ENCODE measurements around the gene IZUMO1R. TPM values are rescaled to one million over a fixed set of nuclear protein-coding genes. Genes with fewer than 3 reads are reported as not detected.

IZUMO1R gene
- total and polyA plus RNA-seq, 2 donors (not counting 3 experiments of a cell fraction or from before 2014, with no cell fraction given): not detected

DNA sequence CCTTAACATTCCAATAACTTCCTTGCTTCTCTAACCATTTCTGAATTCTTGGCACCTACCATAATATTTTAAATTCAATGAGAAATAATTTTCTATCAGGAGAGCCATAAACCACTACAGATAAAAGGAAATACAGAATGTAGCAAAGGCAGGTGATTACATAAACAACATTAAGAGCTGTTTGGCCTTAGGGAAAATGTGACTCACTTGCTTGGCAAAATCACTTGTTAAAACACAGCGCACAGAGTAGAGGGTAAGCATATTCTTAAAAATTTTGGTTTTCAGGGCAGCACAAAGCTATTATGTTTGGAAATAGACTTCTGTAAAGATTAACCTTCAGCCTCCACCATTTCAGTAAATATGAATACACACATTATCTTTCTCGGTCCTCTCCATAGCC, 26.4 kb downstream of the IZUMO1R start:
- Histone ChIP-seq H3K4me2 (ENCODE audit: insufficient read depth, low read length) (no peak overlapping the region), H3K9me1 (replicated peaks; ENCODE audit: control insufficient read depth, extremely low read depth, insufficient read depth, low read length) (no peaks in the 10 kb centered on the region), H3K27me3 (ENCODE audit: control insufficient read depth in 2 of 2, insufficient read depth in 2 of 2, low read length in 2 of 2) (no peaks in the 10 kb centered on the region), H4K20me1 (replicated peaks; ENCODE audit: control insufficient read depth, extremely low read depth, insufficient read depth, low read length) (no peaks in the 10 kb centered on the region), H3K9ac (replicated peaks; ENCODE audit: extremely low read depth, insufficient read depth, low read length) (no peak overlapping the region), H2AFZ (ENCODE audit: low read depth, low read length) (no peak overlapping the region), H3K79me2 (ENCODE audit: control insufficient read depth, insufficient read depth, low read length) (no peaks in the 10 kb centered on the region), H3K4me3 (replicated peaks in 1 of 3; ENCODE audit: insufficient read depth in 1 of 3, low read depth in 1 of 3, low read length in 3 of 3) (no peak overlapping the region), H3K27ac (ENCODE audit: insufficient read depth, low read depth, low read length) (no peak overlapping the region), H3K9me3 (replicated peaks; ENCODE audit: control insufficient read depth, insufficient read depth, low read length) (no peaks in the 10 kb centered on the region), H3K36me3 (ENCODE audit: control insufficient read depth in 2 of 2, extremely low read depth in 1 of 2, insufficient read depth in 2 of 2, low read length in 2 of 2) (no peaks in the 10 kb centered on the region), H3K4me1 (ENCODE audit: control insufficient read depth, extremely low read depth, insufficient read depth, low read length) (no peaks in the 10 kb centered on the region)
- ChIA-PET CTCF (no interaction called here), POLR2A (no interaction called here)
- TF ChIP-seq POLR2A (IDR thresholded peaks at IDR 0.05; ENCODE audit: low read depth, low read length) (no peak), MAX (IDR thresholded peaks at IDR 0.05; ENCODE audit: insufficient read depth, insufficient read length) (no peak), EZH2 (IDR thresholded peaks at IDR 0.05; ENCODE audit: borderline replicate concordance, low read depth, low read length, severe bottlenecking) (no peak), MYC (IDR thresholded peaks at IDR 0.05; ENCODE audit: low read depth, low read length) (no peak), JUN (IDR thresholded peaks at IDR 0.05; ENCODE audit: borderline replicate concordance, insufficient read depth, insufficient read length, low read depth) (no peak), POLR2AphosphoS5 (IDR thresholded peaks at IDR 0.05; ENCODE audit: insufficient read depth, low read depth, low read length) (no peak), GATA2 (IDR thresholded peaks at IDR 0.05; ENCODE audit: insufficient read depth, insufficient read length, low read depth, low read length) (no peak), FOS (IDR thresholded peaks at IDR 0.05; ENCODE audit: borderline replicate concordance, insufficient read depth, low read length) (no peak)
- TF ChIP-seq, protein P1, sequence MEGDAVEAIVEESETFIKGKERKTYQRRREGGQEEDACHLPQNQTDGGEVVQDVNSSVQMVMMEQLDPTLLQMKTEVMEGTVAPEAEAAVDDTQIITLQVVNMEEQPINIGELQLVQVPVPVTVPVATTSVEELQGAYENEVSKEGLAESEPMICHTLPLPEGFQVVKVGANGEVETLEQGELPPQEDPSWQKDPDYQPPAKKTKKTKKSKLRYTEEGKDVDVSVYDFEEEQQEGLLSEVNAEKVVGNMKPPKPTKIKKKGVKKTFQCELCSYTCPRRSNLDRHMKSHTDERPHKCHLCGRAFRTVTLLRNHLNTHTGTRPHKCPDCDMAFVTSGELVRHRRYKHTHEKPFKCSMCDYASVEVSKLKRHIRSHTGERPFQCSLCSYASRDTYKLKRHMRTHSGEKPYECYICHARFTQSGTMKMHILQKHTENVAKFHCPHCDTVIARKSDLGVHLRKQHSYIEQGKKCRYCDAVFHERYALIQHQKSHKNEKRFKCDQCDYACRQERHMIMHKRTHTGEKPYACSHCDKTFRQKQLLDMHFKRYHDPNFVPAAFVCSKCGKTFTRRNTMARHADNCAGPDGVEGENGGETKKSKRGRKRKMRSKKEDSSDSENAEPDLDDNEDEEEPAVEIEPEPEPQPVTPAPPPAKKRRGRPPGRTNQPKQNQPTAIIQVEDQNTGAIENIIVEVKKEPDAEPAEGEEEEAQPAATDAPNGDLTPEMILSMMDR (IDR thresholded peaks at IDR 0.05; ENCODE audit: extremely low read depth in 1 of 2, insufficient read depth in 1 of 2, low read depth in 1 of 2, low read length in 2 of 2): no peak
- DNase-seq (ENCODE audit: low read depth, low spot score): no peak
- FAIRE-seq: no peak
- no TSS peak for BruUV-seq (replicated peaks)
- intact Hi-C loops (cut with micrococcal nuclease) (no loop called here), dilution Hi-C loops (cut with MboI; ENCODE audit: extremely low pct_ligation_motif_present, low sequenced_read_pairs) (no loop called here)

Measured in endothelial cell of umbilical vein (primary cell).